HG03442 (cell line): Measurements from ENCODE around the gene UVSSA.
"Not testable (repeated sequence)": the region's sequence is repeated elsewhere in the genome, so short reads cannot be mapped to it uniquely, and the experiment has no call there.

Source experiments
- ATAC-seq: cut with Tn5 transposase; IDR thresholded peaks from one replicate; pipeline ENCODE4 v1.9.1; 2021; ENCODE audit warnings: mild to moderate bottlenecking, moderate library complexity; ENCODE audit not compliant: unreplicated experiment

The UVSSA gene

GRCh38 chr4:1360423-1361283 lies 13.6 kb downstream of the UVSSA start:
- ATAC-seq, result no peak

DNA sequence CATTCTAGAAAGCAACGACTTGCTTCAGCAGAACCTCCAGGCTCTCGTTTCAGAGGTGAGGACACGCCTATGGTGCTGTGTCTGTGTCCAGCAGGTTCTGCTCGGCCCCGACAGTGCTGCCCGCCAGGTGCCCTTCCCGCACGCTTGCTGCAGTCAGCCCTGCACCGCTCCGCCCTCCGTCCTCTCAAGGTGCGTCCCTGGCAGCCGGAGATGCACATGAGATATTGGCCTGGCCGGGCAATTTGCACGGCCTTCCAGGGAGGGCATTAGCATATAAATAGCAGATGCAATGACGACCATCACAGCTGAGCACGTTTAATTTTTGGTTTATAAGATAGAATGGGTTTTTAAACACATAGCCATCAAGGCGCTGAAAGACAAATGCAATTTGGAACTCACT lies 14.4 kb downstream of the UVSSA start:
- ATAC-seq, result no peak

DNA sequence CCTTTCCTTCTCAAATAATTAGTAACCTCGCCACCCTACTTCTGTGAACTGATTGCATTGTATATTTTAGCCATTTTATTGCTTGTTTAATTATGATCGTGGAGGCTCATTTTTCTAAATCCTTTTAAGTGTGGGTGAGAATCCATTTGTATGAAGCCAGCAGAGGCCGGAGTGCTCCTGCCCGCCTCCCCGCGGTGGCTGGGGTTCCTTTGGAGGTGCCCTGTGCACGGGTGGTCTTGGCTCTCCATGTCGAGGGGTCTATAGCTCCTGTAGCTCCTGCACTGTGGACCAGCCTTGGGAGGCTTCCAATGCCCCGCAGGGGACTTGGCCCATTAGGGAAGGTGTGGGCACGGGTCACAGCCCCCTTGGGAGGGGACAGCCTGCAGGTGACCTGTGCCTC lies 15.0 kb downstream of the UVSSA start:
- ATAC-seq, result no peak

- no peak for ATAC-seq
Measured at GRCh38 chr4:1362521-1362920, 15.5 kb downstream of the UVSSA start.

GRCh38 chr4:1363513-1363912 lies 16.5 kb downstream of the UVSSA start:
- no peak for ATAC-seq

GRCh38 chr4:1364217-1364616 lies 17.2 kb downstream of the UVSSA start:
- no peak for ATAC-seq

- no peak for ATAC-seq
Measured at GRCh38 chr4:1364748-1365147, 17.7 kb downstream of the UVSSA start.

DNA sequence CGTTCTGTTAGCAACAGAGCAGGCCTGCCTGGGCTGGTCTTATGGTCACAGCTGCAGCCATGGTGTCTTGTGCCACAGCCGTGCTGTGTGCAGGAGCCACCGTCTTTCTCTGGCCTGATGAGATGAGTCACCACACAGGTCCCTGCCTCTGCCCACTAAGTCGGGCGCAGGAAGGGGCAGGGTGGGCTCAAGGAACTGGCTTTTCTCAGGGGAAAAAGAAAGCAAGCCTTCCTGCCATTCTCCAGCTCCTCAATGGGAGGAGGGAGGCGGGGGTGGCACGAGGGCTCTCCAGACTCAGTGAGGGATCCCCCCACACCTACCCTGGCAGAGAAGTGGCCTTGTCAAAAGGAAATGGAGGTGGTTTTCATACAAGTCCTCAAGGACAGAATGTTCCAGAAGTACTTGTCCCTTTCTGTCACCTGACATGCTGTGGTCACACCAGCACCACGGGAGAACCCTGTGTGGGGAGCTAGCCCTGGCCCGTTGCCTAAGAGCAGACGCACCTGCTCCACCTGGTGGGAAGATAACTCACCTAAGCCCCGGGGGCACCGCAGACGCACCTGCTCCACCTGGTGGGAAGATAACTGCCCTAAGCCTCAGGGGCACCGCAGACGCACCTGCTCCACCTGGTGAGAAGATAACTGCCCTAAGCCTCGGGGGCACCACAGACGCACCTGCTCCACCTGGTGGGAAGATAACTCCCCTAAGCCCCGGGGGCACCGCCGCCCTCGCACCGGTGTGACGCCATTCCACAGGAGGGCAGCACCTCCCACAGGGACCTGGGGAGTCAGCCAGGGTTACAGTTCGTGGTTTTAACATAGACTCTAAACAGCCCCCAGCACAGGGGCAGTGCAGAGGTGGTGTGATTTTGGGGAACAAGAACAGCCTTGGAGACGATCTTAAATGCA lies 18.5 kb downstream of the UVSSA start:
- ATAC-seq, result no peak

DNA sequence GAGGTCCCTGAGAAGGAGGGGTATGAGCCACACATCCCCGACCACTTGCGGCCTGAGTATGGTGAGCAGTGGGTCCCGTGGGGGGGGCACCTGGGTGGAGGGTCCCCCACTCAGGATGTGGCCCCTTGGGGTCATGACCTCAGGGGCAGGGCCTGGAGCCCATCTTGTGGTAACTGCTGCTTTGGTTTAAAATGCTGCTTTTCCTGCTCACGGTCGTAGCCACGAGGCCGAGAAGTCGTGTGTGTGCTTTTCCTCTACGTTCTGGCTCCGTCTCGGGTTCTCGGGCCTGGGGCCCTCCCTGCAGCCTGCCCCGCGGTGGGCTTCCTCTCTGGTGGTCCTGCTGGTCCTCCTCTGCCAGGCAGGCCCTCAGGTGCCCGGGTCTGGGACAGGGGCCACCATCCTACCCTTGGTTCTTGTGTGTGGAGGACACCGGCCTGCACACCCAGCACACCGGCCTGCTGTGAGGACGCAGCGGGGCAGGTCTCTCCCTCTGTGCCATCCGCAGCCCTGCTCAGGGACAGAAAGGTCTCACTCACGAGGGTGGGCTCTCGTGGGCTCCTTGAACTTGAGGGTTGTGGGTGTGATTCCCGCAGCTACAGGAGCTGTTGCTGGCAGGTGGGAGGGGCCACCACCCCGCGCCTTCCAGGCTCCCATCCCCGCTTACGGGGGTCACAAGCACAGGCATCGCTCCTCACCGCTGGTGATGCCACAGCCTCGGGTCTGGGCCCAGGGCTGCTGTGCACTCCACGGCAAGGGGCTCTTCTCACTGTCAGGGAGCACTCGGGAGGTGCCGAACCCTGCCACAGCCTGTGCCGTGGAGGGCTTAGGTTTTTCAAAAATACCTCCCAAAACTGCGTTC lies 19.6 kb downstream of the UVSSA start:
- no peak for ATAC-seq

DNA sequence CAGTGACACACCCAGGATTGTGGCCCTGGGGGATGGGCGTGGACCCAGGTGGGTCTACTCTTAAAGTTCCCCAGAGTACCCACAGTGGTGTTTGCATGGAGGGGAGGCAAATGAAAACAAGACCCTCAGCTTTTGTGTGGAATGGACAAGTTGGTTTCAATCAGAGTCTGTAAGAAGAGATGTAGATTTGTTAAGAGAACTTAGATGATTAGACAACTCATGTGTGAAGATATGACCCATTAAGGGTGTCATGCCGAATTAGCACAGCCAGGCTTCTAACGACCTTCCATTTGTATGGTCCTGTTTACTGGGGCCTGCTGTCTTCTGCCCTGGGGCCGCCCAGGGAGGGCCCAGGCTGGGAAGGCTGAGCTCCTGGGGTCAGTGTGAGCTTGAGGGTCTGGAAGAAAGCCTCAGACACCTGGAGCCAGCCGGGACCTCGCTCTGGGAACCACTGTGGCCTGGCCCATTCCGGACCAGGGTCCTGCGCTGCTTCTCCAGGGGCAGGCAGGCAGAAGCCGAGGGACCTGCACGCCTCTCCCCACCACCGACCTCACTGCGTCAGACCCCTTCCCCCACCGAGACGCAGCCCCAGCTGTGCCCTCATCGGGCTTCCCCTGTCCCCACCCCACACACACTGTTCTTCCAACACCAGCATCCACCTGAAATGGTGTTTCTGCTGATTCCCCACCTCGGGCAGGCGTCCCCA lies 20.4 kb downstream of the UVSSA start:
- no peak for ATAC-seq

GRCh38 chr4:1367936-1368289 lies 20.9 kb downstream of the UVSSA start:
- no peak for ATAC-seq

DNA sequence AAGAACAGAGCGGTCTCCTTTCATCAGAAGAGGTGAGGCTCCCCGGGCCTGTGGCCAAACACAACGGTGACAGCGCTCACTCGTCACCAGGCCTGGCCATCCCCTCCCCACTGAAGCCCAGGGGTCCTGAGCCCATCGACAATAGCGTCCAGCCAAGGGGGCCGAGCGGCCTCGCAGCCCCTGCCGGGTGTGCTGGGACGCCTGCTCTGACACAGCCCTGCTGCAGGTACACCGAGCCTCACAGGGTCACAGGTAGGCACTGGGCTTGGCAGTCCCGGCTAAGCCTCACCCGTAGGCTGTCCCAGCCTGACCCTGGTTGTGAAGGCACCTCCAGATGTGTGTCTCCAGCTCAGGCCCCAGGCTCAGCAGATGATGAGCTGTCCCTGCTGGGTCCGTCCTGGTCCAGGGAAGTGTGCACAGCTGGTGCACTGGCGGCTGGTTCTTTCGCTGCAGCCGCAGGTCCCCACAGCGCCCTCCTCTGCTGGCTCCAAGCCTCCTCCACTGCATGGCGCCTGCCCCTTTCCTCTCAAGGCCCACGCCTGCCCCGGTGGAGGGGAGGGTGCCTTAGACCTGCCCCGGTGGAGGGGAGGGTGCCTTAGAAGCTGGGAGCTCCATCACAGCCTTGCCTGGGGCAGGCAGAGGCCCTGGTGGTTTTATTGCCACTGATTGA lies 21.5 kb downstream of the UVSSA start:
- ATAC-seq, result no peak

GRCh38 chr4:1369091-1369450 lies 22.1 kb downstream of the UVSSA start:
- no peak for ATAC-seq

DNA sequence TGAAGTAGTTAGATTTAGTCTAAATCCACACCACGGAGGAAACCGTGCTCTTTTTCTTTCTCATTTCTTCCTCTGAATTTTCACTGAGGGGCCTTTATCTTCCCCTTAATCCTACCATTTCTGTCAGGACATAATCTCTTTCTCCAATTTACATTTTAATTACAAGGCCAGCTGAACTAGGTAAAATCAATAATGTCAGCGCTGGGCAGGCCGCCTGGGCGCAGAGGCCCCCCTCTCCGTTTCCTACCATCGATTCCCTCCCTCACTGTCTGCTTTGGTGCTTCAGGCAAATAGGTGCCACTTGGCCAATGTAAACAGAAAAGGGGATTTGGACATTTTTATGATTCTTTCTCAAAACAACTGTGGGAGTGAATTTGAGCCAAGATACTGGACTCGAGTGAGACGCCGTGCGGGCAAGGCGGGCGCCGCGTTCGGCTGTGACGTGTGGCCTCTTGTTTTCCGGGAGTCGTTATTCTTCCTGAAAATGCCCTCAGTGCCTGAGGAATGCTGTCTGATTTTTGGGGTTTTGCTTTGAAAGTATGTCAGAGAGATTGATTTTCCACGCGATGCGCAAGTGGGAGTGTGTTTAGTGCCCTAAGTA lies 22.6 kb downstream of the UVSSA start:
- ATAC-seq, result no peak

DNA sequence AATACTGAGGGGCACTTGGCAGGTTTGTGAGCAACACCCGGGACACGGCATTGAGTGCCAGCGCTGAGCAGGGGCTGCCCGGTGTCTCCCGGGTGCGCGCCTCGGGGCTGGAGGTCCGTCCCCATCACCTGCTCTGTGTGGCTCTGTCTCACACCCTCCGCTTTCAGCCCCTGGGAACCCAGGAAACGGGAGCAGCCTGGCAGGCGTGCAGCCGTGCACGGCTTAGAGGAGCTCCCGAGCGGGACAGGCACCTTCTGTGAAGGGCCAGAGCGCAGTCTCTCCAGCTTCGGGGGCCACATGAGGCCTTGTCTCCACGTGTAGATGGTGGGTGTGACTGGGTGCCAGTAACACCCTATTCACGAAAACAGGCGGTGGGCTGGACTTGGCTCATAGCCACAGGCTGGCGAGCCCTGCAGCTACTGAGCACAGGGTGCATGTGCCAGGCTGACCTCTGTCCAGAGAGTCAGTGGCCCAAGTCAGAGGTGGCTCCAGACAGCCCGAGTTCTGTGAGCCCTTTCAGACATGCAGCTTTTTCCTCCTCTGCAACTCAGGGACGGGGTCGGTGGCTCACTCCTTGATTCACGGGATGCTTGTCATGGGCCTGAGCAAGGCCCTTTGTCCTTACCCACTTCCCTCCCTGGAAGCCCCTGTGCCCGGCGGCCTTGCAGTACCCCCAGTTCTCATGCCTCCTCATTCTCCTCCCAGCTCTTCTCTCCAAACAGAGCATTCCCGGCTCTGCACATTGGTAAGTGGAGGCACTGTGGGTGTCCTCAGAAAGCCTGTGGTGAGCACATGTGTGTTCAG lies 23.5 kb downstream of the UVSSA start:
- ATAC-seq, result no peak

GRCh38 chr4:1371176-1372165 lies 24.5 kb downstream of the UVSSA start:
- no peak for ATAC-seq

DNA sequence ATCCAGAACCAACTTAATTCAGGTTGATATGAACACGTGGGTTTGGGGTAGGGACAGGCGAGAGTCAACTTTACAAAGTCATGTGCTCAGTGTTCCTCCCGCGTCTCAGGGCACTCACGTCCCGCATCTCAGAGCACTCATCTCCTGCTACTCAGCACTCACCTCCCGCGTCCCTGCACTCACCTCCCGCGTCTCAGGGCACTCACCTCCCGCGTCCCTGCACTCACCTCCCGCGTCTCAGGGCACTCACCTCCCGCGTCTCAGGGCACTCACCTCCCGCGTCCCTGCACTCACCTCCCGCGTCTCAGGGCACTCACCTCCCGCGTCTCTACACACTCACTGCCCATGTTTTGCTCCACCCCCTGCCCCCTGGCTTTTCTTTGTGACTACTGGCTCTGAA lies 25.6 kb downstream of the UVSSA start:
- not testable (repeated sequence) for ATAC-seq
